HCT116 (cell line): Measurements from ENCODE around the gene RPL27. TPM values are rescaled to one million over a fixed set of nuclear protein-coding genes. Genes with fewer than 3 reads are reported as not detected.

Experiments used
- ATAC-seq: fragments of 200-7000 bp; cut with Tn5 transposase; 2 replicates; pipeline ENCODE4 v1.9.1; 2020; ENCODE audit warnings: mild to moderate bottlenecking, moderate library complexity
- BruUV-seq: library from RNA; stranded (reverse); fragments of 400-500 nt; replicated peaks from 2 replicates; lab custom pipeline; 2021; lab: Mats Ljungman, UMichigan
- CTCF ChIA-PET: fragments of 300-600 bp; sonication (Branson Sonifier 250); formaldehyde crosslinking; loops from one replicate; lab custom pipeline; 2021; ENCODE audit warnings: antibody characterized with exemption; lab: Charles Lee
- POLR2A ChIA-PET: fragments of 300-600, 350-600 bp; sonication (Branson Sonifier 250); formaldehyde crosslinking; loops from one replicate; lab custom pipeline; 2021; ENCODE audit warnings: antibody characterized with exemption; lab: Charles Lee
- RAD21 ChIA-PET, 2 experiments: fragments of 300-600 bp; sonication (Branson Sonifier 250); formaldehyde crosslinking; loops; one replicate each; lab custom pipeline; 2023; ENCODE audit warnings: low total read pairs in 2 of 2; ENCODE audit not compliant: uncharacterized antibody in 2 of 2, unreplicated experiment in 2 of 2, low non-redundant PET in 1 of 2; lab: Charles Lee
- DNase-seq: peaks from one replicate; pipeline ENCODE4 v3.0.0-alpha.2; 2010; ENCODE audit warnings: low read depth, low spot score
- H2AFZ ChIP-seq: fragments of 200-600 bp; shearing (Covaris generic), sonication (generic); 2 replicates; pipeline ENCODE4 v1.6.1; 2017; ENCODE audit warnings: low read depth, mixed run types, mixed read lengths, antibody characterized with exemption, low read length; ENCODE audit not compliant: poor library complexity, severe bottlenecking
- H3K27ac ChIP-seq: 2 replicates; pipeline ENCODE4 v1.5.1; 2012; ENCODE audit warnings: low read depth, low read length
- H3K27me3 ChIP-seq: fragments of 200-600 bp; sonication (generic); 2 replicates; pipeline ENCODE4 v1.6.1; 2016; ENCODE audit warnings: mixed run types, low read length, mixed read lengths; ENCODE audit not compliant: insufficient read depth
- H3K36me3 ChIP-seq, 2 experiments: fragments of 200-500 bp in 1 of 2; fragments of 200-600 bp in 1 of 2; sonication (Bioruptor generic) in 1 of 2; sonication (generic) in 1 of 2; 2 replicates each; pipeline versions ENCODE4 v1.5.1 to v1.6.1; 2014 to 2016; ENCODE audit warnings: low read length in 2 of 2, inconsistent platforms in 1 of 2, mixed read lengths in 1 of 2, mixed run types in 1 of 2; ENCODE audit not compliant: insufficient read depth in 2 of 2, control insufficient read depth in 1 of 2
- H3K4me1 ChIP-seq, 2 experiments: fragments of 200-600 bp in 1 of 2; sonication (generic) in 1 of 2; 2 replicates each; pipeline versions ENCODE4 v1.5.1 to v1.6.1; 2012 to 2017; ENCODE audit warnings: low read length in 2 of 2, inconsistent platforms in 1 of 2, mild to moderate bottlenecking in 1 of 2, mixed read lengths in 1 of 2, mixed run types in 1 of 2, moderate library complexity in 1 of 2; ENCODE audit not compliant: insufficient read depth in 2 of 2, control insufficient read depth in 1 of 2
- H3K4me2 ChIP-seq: fragments of 200-600 bp; sonication (generic); 2 replicates; pipeline ENCODE4 v1.6.1; 2017; ENCODE audit warnings: mixed run types, low read length, mixed read lengths
- H3K4me3 ChIP-seq, 2 experiments: fragments of 200-600 bp in 1 of 2; sonication (generic) in 1 of 2; replicated peaks in 1 of 2; 2 replicates each; pipeline ENCODE4 v1.5.1; 2011 to 2016; ENCODE audit warnings: low read length in 2 of 2, control low read depth in 1 of 2, low read depth in 1 of 2, mild to moderate bottlenecking in 1 of 2, mixed read lengths in 1 of 2, mixed run types in 1 of 2
- H3K79me2 ChIP-seq: fragments of 200-600 bp; sonication (generic); 2 replicates; pipeline ENCODE4 v1.6.1; 2017; ENCODE audit warnings: mild to moderate bottlenecking, mixed run types, low read length, moderate library complexity, mixed read lengths; ENCODE audit not compliant: insufficient read depth
- H3K9ac ChIP-seq: fragments of 200-600 bp; sonication (generic); 2 replicates; pipeline ENCODE4 v1.6.1; 2016; ENCODE audit warnings: low read length, mixed read lengths
- H3K9me2 ChIP-seq: fragments of 200-600 bp; sonication (generic), shearing (Covaris generic); 2 replicates; pipeline ENCODE4 v1.6.1; 2017; ENCODE audit warnings: mixed run types, mild to moderate bottlenecking, moderate library complexity; ENCODE audit not compliant: insufficient read depth
- H3K9me3 ChIP-seq, 2 experiments: fragments of 200-500 bp in 1 of 2; fragments of 200-600 bp in 1 of 2; sonication (Bioruptor generic) in 1 of 2; sonication (generic) in 1 of 2; 2 replicates each; pipeline ENCODE4 v1.6.1; 2014 to 2017; ENCODE audit warnings: low read length in 2 of 2, mixed read lengths in 2 of 2, inconsistent platforms in 1 of 2, low read depth in 1 of 2, mild to moderate bottlenecking in 1 of 2, mixed run types in 1 of 2, moderate library complexity in 1 of 2; ENCODE audit not compliant: control insufficient read depth in 1 of 2, insufficient read depth in 1 of 2
- H4K20me1 ChIP-seq: fragments of 200-600 bp; sonication (generic), shearing (Covaris generic); 2 replicates; pipeline ENCODE4 v1.6.1; 2017; ENCODE audit warnings: mixed run types, mild to moderate bottlenecking, moderate library complexity; ENCODE audit not compliant: insufficient read depth
- CBX3 ChIP-seq: IDR thresholded peaks from 2 replicates; pipeline ENCODE4 v1.6.1; 2012; ENCODE audit warnings: low read depth
- CEBPB ChIP-seq: IDR thresholded peaks from 2 replicates; pipeline ENCODE4 v1.6.1; 2012; ENCODE audit warnings: low read depth
- EGR1 ChIP-seq: IDR thresholded peaks from 2 replicates; pipeline ENCODE4 v1.6.1; 2012; ENCODE audit warnings: low read depth
- EZH2phosphoT487 ChIP-seq: fragments of 200-600 bp; IDR thresholded peaks from 2 replicates; pipeline ENCODE4 v1.6.1; 2018; ENCODE audit warnings: antibody characterized with exemption, borderline replicate concordance
- FOSL1 ChIP-seq: IDR thresholded peaks from 2 replicates; pipeline ENCODE4 v1.6.1; 2012; ENCODE audit warnings: low read depth
- JUND ChIP-seq: IDR thresholded peaks from 2 replicates; pipeline ENCODE4 v1.6.1; 2012
- POLR2A ChIP-seq: IDR thresholded peaks from 2 replicates; pipeline ENCODE4 v1.7.0; 2011; ENCODE audit warnings: borderline replicate concordance; ENCODE audit not compliant: insufficient read depth, insufficient read length; ENCODE audit errors: extremely low read depth
- RAD21 ChIP-seq: IDR thresholded peaks from 2 replicates; pipeline ENCODE4 v1.6.1; 2012; ENCODE audit warnings: low read depth, mild to moderate bottlenecking
- SIN3A ChIP-seq: IDR thresholded peaks from 2 replicates; pipeline ENCODE4 v1.6.1; 2012; ENCODE audit warnings: low read depth
- SRF ChIP-seq: IDR thresholded peaks from 2 replicates; pipeline ENCODE4 v1.6.1; 2012; ENCODE audit warnings: low read depth
- YY1 ChIP-seq: IDR thresholded peaks from 2 replicates; pipeline ENCODE4 v1.6.1; 2011; ENCODE audit warnings: low read length, low read depth, moderate library complexity, mild to moderate bottlenecking; ENCODE audit not compliant: insufficient replicate concordance; ENCODE audit errors: extremely low read depth
- ZFX ChIP-seq: fragments of 450-650 bp; IDR thresholded peaks from 2 replicates; pipeline ENCODE4 v1.6.1; 2017
- ZNF274 ChIP-seq: fragments of 200-500 bp; sonication (Bioruptor generic); IDR thresholded peaks from 2 replicates; pipeline ENCODE4 v1.6.1; 2014; ENCODE audit warnings: mild to moderate bottlenecking, low read depth, low read length, inconsistent platforms
- intact Hi-C: fragments of 100-400 bp; cut with micrococcal nuclease; formaldehyde crosslinking; loops from 2 replicates; pipeline ENCODE4 v1.10.0; 2022
- total RNA-seq: library from RNA; stranded (reverse); gene quantifications from one replicate; pipeline ENCODE4 v1.2.1, GENCODE V29; 2021; ENCODE audit not compliant: unreplicated experiment
- TF ChIP-seq, protein P1 (sequence below): IDR thresholded peaks from 2 replicates; pipeline ENCODE4 v1.6.1; 2012
- TF ChIP-seq, protein P2 (sequence below): IDR thresholded peaks from 2 replicates; pipeline ENCODE4 v1.6.1; 2012
- TF ChIP-seq, protein P3 (sequence below): IDR thresholded peaks from 2 replicates; pipeline ENCODE4 v1.6.1; 2012; ENCODE audit warnings: low read depth

The RPL27 gene
- total RNA-seq, 1 experiment from 2014 or later = 1,295 TPM

DNA sequence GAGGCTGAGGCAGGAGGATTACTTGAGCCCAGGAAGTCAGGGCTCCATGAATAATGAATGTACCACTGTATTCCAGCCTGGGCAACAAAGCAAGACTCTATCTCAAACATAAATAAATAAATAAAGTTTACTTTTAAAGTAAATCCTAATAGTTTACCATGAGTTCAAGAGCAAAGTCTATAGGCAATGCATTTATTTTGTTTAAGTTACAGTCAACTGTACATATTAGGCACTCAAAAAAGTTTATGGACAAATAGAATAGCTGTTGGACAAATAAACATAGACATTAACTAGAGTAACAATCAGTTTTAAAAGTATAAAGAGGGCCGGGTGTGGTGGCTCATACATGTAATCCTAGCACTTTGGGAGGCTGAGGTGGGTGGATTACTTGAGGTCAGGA is 30.3 kb upstream of the RPL27 start:
- TF ChIP-seq EGR1 = no peak
- TF ChIP-seq, protein P1, sequence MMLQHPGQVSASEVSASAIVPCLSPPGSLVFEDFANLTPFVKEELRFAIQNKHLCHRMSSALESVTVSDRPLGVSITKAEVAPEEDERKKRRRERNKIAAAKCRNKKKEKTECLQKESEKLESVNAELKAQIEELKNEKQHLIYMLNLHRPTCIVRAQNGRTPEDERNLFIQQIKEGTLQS = no peak
- TF ChIP-seq RAD21 = no peak
- TF ChIP-seq POLR2A = no peak
- no peak for TF ChIP-seq EZH2phosphoT487
- no peak for TF ChIP-seq SRF
- TF ChIP-seq, protein P2, sequence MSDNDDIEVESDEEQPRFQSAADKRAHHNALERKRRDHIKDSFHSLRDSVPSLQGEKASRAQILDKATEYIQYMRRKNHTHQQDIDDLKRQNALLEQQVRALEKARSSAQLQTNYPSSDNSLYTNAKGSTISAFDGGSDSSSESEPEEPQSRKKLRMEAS = no peak
- no peak for TF ChIP-seq CBX3
- no peak for TF ChIP-seq ZNF274
- no peak for TF ChIP-seq SIN3A
- no peak for TF ChIP-seq JUND
- no peak for TF ChIP-seq CEBPB
- TF ChIP-seq YY1 = no peak
- TF ChIP-seq FOSL1 = no peak
- TF ChIP-seq, protein P3, sequence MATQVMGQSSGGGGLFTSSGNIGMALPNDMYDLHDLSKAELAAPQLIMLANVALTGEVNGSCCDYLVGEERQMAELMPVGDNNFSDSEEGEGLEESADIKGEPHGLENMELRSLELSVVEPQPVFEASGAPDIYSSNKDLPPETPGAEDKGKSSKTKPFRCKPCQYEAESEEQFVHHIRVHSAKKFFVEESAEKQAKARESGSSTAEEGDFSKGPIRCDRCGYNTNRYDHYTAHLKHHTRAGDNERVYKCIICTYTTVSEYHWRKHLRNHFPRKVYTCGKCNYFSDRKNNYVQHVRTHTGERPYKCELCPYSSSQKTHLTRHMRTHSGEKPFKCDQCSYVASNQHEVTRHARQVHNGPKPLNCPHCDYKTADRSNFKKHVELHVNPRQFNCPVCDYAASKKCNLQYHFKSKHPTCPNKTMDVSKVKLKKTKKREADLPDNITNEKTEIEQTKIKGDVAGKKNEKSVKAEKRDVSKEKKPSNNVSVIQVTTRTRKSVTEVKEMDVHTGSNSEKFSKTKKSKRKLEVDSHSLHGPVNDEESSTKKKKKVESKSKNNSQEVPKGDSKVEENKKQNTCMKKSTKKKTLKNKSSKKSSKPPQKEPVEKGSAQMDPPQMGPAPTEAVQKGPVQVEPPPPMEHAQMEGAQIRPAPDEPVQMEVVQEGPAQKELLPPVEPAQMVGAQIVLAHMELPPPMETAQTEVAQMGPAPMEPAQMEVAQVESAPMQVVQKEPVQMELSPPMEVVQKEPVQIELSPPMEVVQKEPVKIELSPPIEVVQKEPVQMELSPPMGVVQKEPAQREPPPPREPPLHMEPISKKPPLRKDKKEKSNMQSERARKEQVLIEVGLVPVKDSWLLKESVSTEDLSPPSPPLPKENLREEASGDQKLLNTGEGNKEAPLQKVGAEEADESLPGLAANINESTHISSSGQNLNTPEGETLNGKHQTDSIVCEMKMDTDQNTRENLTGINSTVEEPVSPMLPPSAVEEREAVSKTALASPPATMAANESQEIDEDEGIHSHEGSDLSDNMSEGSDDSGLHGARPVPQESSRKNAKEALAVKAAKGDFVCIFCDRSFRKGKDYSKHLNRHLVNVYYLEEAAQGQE = no peak
- TF ChIP-seq ZFX = no peak
- Histone ChIP-seq H3K79me2 (peaks cover 13% of the 10 kb centered on the region), H3K4me1 (peaks cover 8 to 18% of the 10 kb centered on the region in 2 experiments; a peak in 3 of 4 replicates), H3K4me2 (no peak overlapping the region), H2AFZ (no peak overlapping the region), H3K9me2 (no peaks in the 10 kb centered on the region), H3K27me3 (no peaks in the 10 kb centered on the region), H3K4me3 (no peak overlapping the region), H3K36me3 (no peaks in the 10 kb centered on the region), H4K20me1 (no peaks in the 10 kb centered on the region), H3K27ac (no peak overlapping the region), H3K9ac (no peak overlapping the region), H3K9me3 (no peaks in the 10 kb centered on the region)
- BruUV-seq = no TSS peak
- CTCF ChIA-PET = no interaction called here
- intact Hi-C loops = no loop called here
- DNase-seq (no peak), ATAC-seq (no peak)
- POLR2A ChIA-PET = interaction anchor here (1.2 to 1.4 kb wide), 2 partner anchors 30 to 342 kb away, joined by 3 read pairs; no protein-coding TSS in a partner anchor
- RAD21 ChIA-PET = no interaction called here
